Glutamatergic neuron (in vitro differentiated cells): ENCODE results near the gene FAR1. TPM values are rescaled to one million over a fixed set of nuclear protein-coding genes. Genes with fewer than 3 reads are reported as not detected.
"Not testable (repeated sequence)": the region's sequence is repeated elsewhere in the genome, so short reads cannot be mapped to it uniquely, and the experiment has no call there.

ENCODE experiments used
- DNase-seq: peaks from one replicate; pipeline ENCODE4 v3.0.0; 2022
- H3K27ac Mint-ChIP-seq: one replicate; pipeline ENCODE4 v1.8.0; 2020; ENCODE audit warnings: mild to moderate bottlenecking, mixed read lengths, inconsistent platforms; ENCODE audit not compliant: unreplicated experiment
- H3K27me3 Mint-ChIP-seq: one replicate; pipeline ENCODE4 v1.8.0; 2020; ENCODE audit warnings: mild to moderate bottlenecking, moderate library complexity, mixed read lengths, inconsistent platforms; ENCODE audit not compliant: unreplicated experiment
- H3K36me3 Mint-ChIP-seq: one replicate; pipeline ENCODE4 v1.8.0; 2020; ENCODE audit warnings: mild to moderate bottlenecking, mixed read lengths, inconsistent platforms; ENCODE audit not compliant: unreplicated experiment
- H3K4me1 Mint-ChIP-seq: one replicate; pipeline ENCODE4 v1.8.0; 2020; ENCODE audit warnings: mild to moderate bottlenecking, low read depth, mixed read lengths, inconsistent platforms; ENCODE audit not compliant: unreplicated experiment
- H3K4me3 Mint-ChIP-seq: one replicate; pipeline ENCODE4 v1.8.0; 2020; ENCODE audit warnings: mild to moderate bottlenecking, mixed read lengths, inconsistent platforms; ENCODE audit not compliant: unreplicated experiment
- H3K9me3 Mint-ChIP-seq: one replicate; pipeline ENCODE4 v1.8.0; 2020; ENCODE audit warnings: mild to moderate bottlenecking, moderate library complexity, mixed read lengths, inconsistent platforms; ENCODE audit not compliant: unreplicated experiment
- CTCF ChIP-seq: fragments of 200-600 bp; sonication (generic); IDR thresholded peaks from one replicate; pipeline ENCODE4 v1.5.0; 2021; ENCODE audit not compliant: partially characterized antibody, unreplicated experiment
- total RNA-seq: library from RNA; stranded (reverse); fragmentation: NEBNext Ultra II Directional; extraction: Animal tissue kit (Norgen Biotek cat#: 25700); gene quantifications from one replicate; pipeline ENCODE4 v1.2.1, GENCODE V29; 2021; ENCODE audit not compliant: unreplicated experiment

Gene FAR1
- total RNA-seq, 1 donor from 2014 or later = 74.4 TPM

DNA sequence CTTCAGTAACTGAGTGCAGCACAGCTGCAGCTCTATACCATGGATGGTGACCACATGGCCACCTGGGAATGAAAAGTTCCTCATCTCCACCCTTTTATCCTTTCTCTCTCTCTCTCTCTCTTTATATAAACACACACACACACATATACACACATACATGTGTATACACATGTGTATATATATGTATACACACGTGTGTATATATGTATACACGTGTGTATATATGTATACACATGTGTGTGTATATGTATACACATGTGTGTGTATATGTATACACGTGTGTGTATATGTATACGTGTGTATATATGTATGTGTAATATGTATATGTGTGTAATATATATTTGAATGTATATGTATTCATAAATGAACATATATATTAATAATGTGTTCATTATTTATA lies 18.8 kb upstream of the FAR1 start:
- DNase-seq = no peak
- TF ChIP-seq CTCF = no peak
- H3K4me1 Mint-ChIP-seq = no peaks in the 10 kb centered on the region
- H3K36me3 Mint-ChIP-seq = no peaks in the 10 kb centered on the region
- no peak overlapping the region for H3K27ac Mint-ChIP-seq
- no peaks in the 10 kb centered on the region for H3K9me3 Mint-ChIP-seq
- H3K4me3 Mint-ChIP-seq = no peak overlapping the region
- no peaks in the 10 kb centered on the region for H3K27me3 Mint-ChIP-seq

GRCh38 chr11:13651515-13651914 lies 17.0 kb upstream of the FAR1 start:
- not testable (repeated sequence) for H3K27me3 Mint-ChIP-seq, H3K27ac Mint-ChIP-seq, H3K4me1 Mint-ChIP-seq, H3K9me3 Mint-ChIP-seq, H3K4me3 Mint-ChIP-seq, DNase-seq, H3K36me3 Mint-ChIP-seq

- no peak for DNase-seq
- Mint-ChIP-seq H3K4me1 (peaks cover 5% of the 10 kb centered on the region), H3K27me3 (peaks cover 4% of the 10 kb centered on the region), H3K4me3 (no peak overlapping the region), H3K9me3 (peaks cover 4% of the 10 kb centered on the region), H3K27ac (peak overlapping the region; percentile 54), H3K36me3 (peaks cover 8% of the 10 kb centered on the region)
- no peak for TF ChIP-seq CTCF
Observed at GRCh38 chr11:13661074-13661623, 7.3 kb upstream of the FAR1 start.

GRCh38 chr11:13663631-13664071 lies 4.8 kb upstream of the FAR1 start:
- Mint-ChIP-seq H3K27ac (no peak overlapping the region), H3K4me1 (peaks cover 13% of the 10 kb centered on the region), H3K36me3 (peaks cover 6% of the 10 kb centered on the region), H3K27me3 (peaks cover 3% of the 10 kb centered on the region), H3K4me3 (no peak overlapping the region), H3K9me3 (peaks cover 4% of the 10 kb centered on the region)
- TF ChIP-seq CTCF = no peak
- DNase-seq = no peak

GRCh38 chr11:13664351-13664750 lies 4.1 kb upstream of the FAR1 start:
- Mint-ChIP-seq H3K4me3 (no peak overlapping the region), H3K36me3 (no peaks in the 10 kb centered on the region), H3K4me1 (peaks cover 13% of the 10 kb centered on the region), H3K27ac (no peak overlapping the region), H3K27me3 (peaks cover 3% of the 10 kb centered on the region), H3K9me3 (peaks cover 3% of the 10 kb centered on the region)
- no peak for DNase-seq
- no peak for TF ChIP-seq CTCF

DNA sequence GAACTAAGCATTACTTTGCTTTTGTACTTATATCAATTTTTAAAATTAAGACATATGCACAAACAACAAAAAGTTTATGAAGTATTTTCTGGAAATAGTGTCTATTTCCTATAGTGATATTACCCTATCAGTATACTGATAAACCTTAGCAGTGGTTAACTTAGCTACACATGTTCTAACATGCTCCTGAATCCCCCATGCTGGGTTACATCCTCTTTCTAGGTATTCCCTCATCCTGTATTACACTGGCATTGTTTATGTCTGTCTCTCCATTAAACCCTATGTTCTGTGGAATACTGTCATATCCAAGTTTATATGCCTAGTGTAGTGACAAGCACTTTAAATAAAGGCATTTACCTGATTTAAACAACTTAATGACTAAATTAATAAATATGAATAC lies 1.8 kb upstream of the FAR1 start:
- H3K9me3 Mint-ChIP-seq = peaks cover 7% of the 10 kb centered on the region
- peaks cover 18% of the 10 kb centered on the region for H3K4me1 Mint-ChIP-seq
- DNase-seq = no peak
- TF ChIP-seq CTCF = no peak
- no peak overlapping the region for H3K4me3 Mint-ChIP-seq
- H3K36me3 Mint-ChIP-seq = no peaks in the 10 kb centered on the region
- peaks cover 4% of the 10 kb centered on the region for H3K27me3 Mint-ChIP-seq
- H3K27ac Mint-ChIP-seq = no peak overlapping the region
